ENCODE results near the gene AOPEP.
A peak's percentile ranks its signal among the peaks of the same experiment; 100 is the strongest.

The AOPEP gene

DNA sequence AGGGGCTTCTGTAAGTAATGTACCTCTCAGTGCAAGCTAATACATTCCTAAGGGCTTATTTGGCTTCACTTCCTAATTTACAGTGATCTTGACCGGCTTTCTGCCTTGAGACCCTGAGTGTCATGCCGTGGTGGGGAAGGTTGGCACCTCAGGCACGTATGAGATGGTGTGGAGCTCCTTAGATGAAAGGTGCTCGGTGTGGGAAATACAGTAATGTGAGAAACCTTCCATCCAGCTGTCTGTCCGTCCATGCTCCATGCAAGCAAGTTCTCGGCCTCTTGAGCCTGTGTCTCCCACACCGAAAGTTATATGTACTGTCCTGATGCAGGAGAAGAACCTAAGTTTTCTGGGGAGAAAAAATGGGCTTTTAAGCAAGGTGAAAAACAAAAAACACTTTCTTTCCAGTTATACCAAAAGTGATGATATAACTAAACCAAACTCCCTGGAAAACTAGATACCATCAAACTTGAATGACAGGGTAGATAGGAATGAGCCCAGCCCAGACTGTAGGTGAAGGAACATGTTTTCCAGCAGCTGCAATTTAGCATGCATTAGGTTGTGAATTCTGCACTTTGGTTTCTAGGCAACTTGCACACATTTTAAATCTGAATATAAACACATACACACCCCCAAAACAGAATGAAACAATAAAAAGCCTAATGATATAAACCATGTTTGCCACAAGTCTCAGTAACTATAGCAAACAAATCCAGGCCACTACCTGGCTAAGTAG is 311.5 kb downstream of the AOPEP start:
- DNase-seq (ENCODE audit: low spot score), result no peak

GRCh38 chr9:95038666-95039065 is 312.2 kb downstream of the AOPEP start:
- no peak for DNase-seq (ENCODE audit: low spot score)

- no peak for DNase-seq (ENCODE audit: low spot score)
Measured at GRCh38 chr9:95040106-95040505, 313.6 kb downstream of the AOPEP start.

GRCh38 chr9:95043826-95044225 is 317.3 kb downstream of the AOPEP start:
- no peak for DNase-seq (ENCODE audit: low spot score)

DNA sequence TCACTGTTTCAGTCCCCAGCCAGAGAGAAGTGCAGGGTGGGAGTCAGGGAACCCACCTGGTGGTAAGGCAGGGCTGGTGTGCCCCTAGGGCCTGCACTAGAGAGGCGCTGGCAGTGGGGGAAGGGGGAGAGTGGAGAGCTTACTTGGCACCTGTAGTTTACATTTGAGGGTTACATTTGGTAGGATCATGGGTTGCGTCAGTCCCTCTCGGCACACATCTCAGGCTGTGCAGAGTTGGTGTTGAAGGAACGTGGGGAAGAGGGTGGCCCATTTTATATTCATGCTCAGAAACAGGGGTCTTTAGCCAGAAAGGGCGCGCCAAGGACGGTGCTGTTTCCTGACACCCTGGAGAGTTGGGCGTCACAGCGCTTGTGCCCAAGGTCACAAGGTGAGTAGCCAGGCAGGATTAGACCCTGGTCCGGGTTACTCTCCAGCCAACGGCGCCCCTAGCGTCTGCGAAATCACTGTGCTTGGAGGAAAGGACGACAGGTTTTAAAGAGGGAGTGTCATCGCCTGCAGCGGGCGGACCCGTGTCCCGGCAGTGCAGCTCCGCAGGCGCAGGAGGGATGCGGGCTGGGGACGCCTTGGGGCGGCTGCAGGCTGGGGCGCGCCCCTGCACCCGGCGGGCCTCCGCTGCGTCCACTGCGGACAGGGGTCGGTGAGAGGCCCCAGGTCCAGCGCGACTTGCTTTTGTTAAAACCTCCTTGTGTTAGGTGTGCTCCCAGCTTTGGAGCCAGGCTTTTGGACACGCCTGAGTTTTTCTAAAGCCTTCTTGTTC is 318.4 kb downstream of the AOPEP start:
- no peak for DNase-seq (ENCODE audit: low spot score)

- no peak for DNase-seq (ENCODE audit: low spot score)
Measured at GRCh38 chr9:95045751-95046150, 319.3 kb downstream of the AOPEP start.

DNA sequence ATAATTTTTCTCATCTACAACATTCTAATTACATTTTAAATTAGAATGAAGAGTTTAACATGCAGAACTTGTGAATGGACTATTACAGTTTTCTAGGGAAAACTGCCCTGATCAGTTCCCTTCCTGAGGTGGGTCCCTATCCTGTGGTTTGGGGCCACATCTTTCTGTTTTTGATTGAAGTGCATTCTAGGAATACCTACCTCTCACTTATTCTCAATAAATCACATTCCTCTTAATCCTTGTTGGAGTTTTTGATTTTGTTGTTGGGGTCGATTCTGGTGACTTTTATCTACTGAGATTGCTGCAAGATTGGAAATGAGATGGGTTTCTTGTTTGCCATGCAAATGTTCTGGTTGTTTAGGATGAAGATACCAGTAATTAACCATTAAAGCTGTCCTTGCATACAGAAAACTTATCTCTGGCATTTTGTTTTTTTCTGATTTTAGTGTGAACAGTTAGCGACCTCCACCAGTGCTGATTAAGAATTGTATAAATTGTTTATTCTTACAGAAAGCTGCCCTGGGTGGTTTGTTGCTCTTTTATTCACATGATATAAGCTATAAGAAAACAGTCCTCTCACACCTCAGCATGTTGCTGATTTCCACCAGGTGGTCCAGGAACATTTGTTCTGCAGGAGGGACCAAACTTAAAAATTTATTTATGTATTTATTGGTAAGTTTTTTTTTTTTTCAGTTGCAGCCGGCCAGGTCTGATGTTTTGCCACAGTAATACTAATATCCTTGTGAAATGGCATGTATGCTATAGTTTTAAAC is 321.1 kb downstream of the AOPEP start:
- no peak for DNase-seq (ENCODE audit: low spot score)

GRCh38 chr9:95048225-95049087 is 322.0 kb downstream of the AOPEP start:
- DNase-seq (ENCODE audit: low spot score), result peak; percentile 62

- no peak for DNase-seq (ENCODE audit: low spot score)
Measured at GRCh38 chr9:95049761-95050160, 323.3 kb downstream of the AOPEP start.

DNA sequence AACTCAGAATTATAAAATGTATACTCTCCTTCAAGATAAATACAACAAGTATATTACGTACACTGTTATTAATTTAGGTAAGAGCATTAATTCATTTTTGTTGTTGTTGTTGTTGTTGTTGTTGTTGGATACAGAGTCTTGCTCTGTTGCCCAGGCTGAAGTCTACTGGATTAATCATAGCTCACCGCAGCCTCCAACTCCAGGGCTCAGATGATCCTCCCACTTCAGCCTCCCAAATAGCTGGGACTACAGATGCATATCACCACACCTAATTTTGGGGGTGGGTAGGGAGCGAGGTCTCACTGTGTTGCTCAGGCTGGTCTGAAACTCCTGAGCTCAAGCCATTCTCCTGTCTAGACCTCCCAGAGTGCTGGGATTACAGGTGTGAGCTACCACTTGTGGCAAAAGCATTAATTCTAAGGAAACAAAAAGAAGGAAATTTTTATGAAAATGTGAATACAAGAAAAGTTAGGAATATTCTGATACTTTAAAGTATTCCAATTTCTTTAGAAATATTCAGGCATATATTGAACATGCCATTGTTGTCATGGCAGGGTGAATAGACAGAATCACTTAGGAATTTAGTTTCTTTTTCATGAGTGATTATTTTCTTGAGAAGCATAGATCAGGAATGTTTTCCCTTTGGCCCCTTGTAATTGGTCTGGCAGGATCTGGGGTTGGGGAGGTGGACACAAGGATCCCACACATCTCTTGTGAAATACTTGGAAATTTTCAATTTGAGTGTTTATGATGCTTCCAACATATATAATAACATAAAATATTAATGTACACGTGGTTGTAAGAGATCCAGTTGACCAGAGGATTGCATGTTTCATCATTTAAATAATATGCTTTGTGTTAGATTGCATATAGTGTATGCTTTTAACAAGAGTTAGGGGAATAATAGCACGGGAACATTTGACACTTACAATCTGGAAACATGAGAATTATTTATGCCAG is 327.4 kb downstream of the AOPEP start:
- DNase-seq (ENCODE audit: low spot score), result peak; percentile 25

GRCh38 chr9:95055334-95055850 is 328.9 kb downstream of the AOPEP start:
- DNase-seq (ENCODE audit: low spot score), result no peak

- DNase-seq (ENCODE audit: low spot score), result peak; percentile 41
Measured at GRCh38 chr9:95055851-95056551, 329.5 kb downstream of the AOPEP start.

GRCh38 chr9:95057101-95057500 is 330.6 kb downstream of the AOPEP start:
- DNase-seq (ENCODE audit: low spot score), result no peak

- no peak for DNase-seq (ENCODE audit: low spot score)
Measured at GRCh38 chr9:95058121-95058785, 331.8 kb downstream of the AOPEP start.

GRCh38 chr9:95058795-95059386 is 332.4 kb downstream of the AOPEP start:
- DNase-seq (ENCODE audit: low spot score), result no peak

- DNase-seq (ENCODE audit: low spot score), result no peak
Measured at GRCh38 chr9:95060234-95060633, 333.7 kb downstream of the AOPEP start.

GRCh38 chr9:95060916-95061315 is 334.4 kb downstream of the AOPEP start:
- no peak for DNase-seq (ENCODE audit: low spot score)

DNA sequence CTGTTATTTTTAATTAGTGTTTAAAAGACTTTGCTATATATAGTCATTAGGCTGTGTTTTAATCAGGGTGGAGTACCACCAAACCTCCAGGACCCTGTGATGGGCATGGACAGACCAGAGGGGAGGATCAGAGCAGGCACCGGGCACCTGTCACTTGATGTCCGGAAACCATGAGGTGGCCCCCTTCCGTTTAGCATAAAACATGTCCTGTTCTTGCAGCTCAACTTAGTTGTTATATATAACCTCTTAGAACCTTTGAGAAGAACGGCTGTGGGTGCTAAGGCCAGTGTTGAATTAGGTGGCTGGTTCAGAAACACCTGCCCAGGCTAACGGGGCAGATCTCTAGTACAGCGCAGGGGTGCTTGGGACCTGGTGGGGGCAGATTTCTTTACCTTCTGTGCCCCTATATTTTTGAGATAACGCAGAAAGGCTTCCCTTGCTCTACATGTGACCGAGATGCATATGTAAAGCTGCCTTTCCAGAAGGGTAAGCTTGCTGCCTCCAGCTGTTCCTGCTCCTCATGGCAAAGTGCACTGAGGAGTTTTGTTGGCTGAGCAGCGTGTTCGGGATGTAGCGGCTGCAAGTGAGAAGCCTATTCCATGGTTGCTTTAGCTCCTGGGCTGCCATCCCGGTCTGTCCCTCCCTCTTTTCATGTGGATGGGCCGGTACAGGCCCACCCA is 335.6 kb downstream of the AOPEP start:
- no peak for DNase-seq (ENCODE audit: low spot score)
